ENCODE data around the gene RBM17. TPM values are rescaled to one million over a fixed set of nuclear protein-coding genes. Genes with fewer than 3 reads are reported as not detected.

RBM17 gene
- total RNA-seq, 4 donors from 2014 or later: 64.3 to 93.3 (median 81.7) TPM

- H3K4me3 ChIP-seq (replicated peaks in 1 of 3): no peak overlapping the region
- no peaks in the 10 kb centered on the region for H3K36me3 ChIP-seq
- TF ChIP-seq CTCF (IDR thresholded peaks at IDR 0.05) (no peak), POLR2A (IDR thresholded peaks at IDR 0.05) (no peak)
- intact Hi-C loops (cut with DNase I): no loop called here
- no peak overlapping the region for H3K27ac ChIP-seq
- no peak for DNase-seq
- no peaks in the 10 kb centered on the region for H3K4me1 ChIP-seq
- no peaks in the 10 kb centered on the region for H3K9me3 ChIP-seq
- H3K27me3 ChIP-seq: no peaks in the 10 kb centered on the region
- 84 to 87% methylated on average over 18 of the region's 18 CpGs for WGBS, 2 donors
Measured at GRCh38 chr10:6134099-6134823, 45.4 kb downstream of the RBM17 start.

GRCh38 chr10:6135039-6135438, 46.2 kb downstream of the RBM17 start:
- DNase-seq: no peak
- Histone ChIP-seq H3K9me3 (no peaks in the 10 kb centered on the region), H3K27me3 (no peaks in the 10 kb centered on the region), H3K27ac (no peak overlapping the region), H3K36me3 (no peaks in the 10 kb centered on the region), H3K4me1 (no peaks in the 10 kb centered on the region), H3K4me3 (replicated peaks in 1 of 3) (no peak overlapping the region)
- WGBS, 2 donors: 62 to 67% methylated on average over 6 of the region's 6 CpGs
- TF ChIP-seq CTCF (IDR thresholded peaks at IDR 0.05) (no peak), POLR2A (IDR thresholded peaks at IDR 0.05) (no peak)
- intact Hi-C loops (cut with DNase I): no loop called here

GRCh38 chr10:6135589-6136168, 46.8 kb downstream of the RBM17 start:
- Histone ChIP-seq H3K27ac (no peak overlapping the region), H3K9me3 (no peaks in the 10 kb centered on the region), H3K36me3 (no peaks in the 10 kb centered on the region), H3K27me3 (no peaks in the 10 kb centered on the region), H3K4me3 (replicated peaks in 1 of 3) (no peak overlapping the region), H3K4me1 (no peaks in the 10 kb centered on the region)
- DNase-seq: no peak
- intact Hi-C loops (cut with DNase I): no loop called here
- WGBS, 2 donors: 92 to 93% methylated on average over 8 of the region's 8 CpGs
- TF ChIP-seq CTCF (IDR thresholded peaks at IDR 0.05): no peak
- no peak for TF ChIP-seq POLR2A (IDR thresholded peaks at IDR 0.05)

GRCh38 chr10:6136215-6137201, 47.7 kb downstream of the RBM17 start:
- no peak overlapping the region for H3K4me3 ChIP-seq (replicated peaks in 1 of 3)
- H3K36me3 ChIP-seq: no peaks in the 10 kb centered on the region
- no peaks in the 10 kb centered on the region for H3K27me3 ChIP-seq
- H3K4me1 ChIP-seq: no peaks in the 10 kb centered on the region
- DNase-seq: no peak
- no peak overlapping the region for H3K27ac ChIP-seq
- no peaks in the 10 kb centered on the region for H3K9me3 ChIP-seq
- TF ChIP-seq POLR2A (IDR thresholded peaks at IDR 0.05) (no peak), CTCF (IDR thresholded peaks at IDR 0.05) (no peak)
- WGBS, 2 donors: 55 to 59% methylated on average over 16 to 18 of the region's 20 CpGs
- intact Hi-C loops (cut with DNase I): no loop called here

Data from thyroid gland (tissue), 4 donors.